HEK293 (cell line): Measurements from ENCODE around the gene SEC62.
A peak's percentile ranks its signal among the peaks of the same experiment; 100 is the strongest.

Experiments used
- BCL6B ChIP-seq: fragments of 450-650 bp; formaldehyde crosslinking; IDR thresholded peaks from 2 replicates; pipeline ENCODE4 v1.5.1; 2017; ENCODE audit warnings: missing biosample characterization, missing genetic modification characterization
- HOXD13 ChIP-seq: sonication (generic); formaldehyde crosslinking; IDR thresholded peaks from 2 replicates; pipeline ENCODE4 v1.8.0; 2022; ENCODE audit warnings: missing genetic modification reagents, borderline replicate concordance
- KLF9 ChIP-seq: fragments of 450-650 bp; formaldehyde crosslinking; IDR thresholded peaks from 2 replicates; pipeline ENCODE4 v1.5.1; 2016; ENCODE audit warnings: missing biosample characterization, missing genetic modification characterization, low read depth
- MYNN ChIP-seq: fragments of 450-650 bp; formaldehyde crosslinking; IDR thresholded peaks from 2 replicates; pipeline ENCODE4 v1.5.1; 2016; ENCODE audit warnings: missing biosample characterization, missing genetic modification characterization, borderline replicate concordance
- MZF1 ChIP-seq: fragments of 450-650 bp; formaldehyde crosslinking; IDR thresholded peaks from 2 replicates; pipeline ENCODE4 v1.5.1; 2017; ENCODE audit warnings: missing biosample characterization, missing genetic modification characterization, borderline replicate concordance
- PBX3 ChIP-seq: sonication (generic); formaldehyde crosslinking; IDR thresholded peaks from 2 replicates; pipeline ENCODE4 v1.8.1; 2022; ENCODE audit warnings: mild to moderate bottlenecking, moderate library complexity, missing genetic modification reagents
- ZBTB21 ChIP-seq: fragments of 450-650 bp; formaldehyde crosslinking; IDR thresholded peaks from 2 replicates; pipeline ENCODE4 v1.5.1; 2017; ENCODE audit warnings: missing biosample characterization, missing genetic modification characterization
- ZBTB8A ChIP-seq: fragments of 450-650 bp; formaldehyde crosslinking; IDR thresholded peaks from 2 replicates; pipeline ENCODE4 v1.5.1; 2016; ENCODE audit warnings: missing biosample characterization, missing genetic modification characterization
- ZIC2 ChIP-seq: fragments of 450-650 bp; formaldehyde crosslinking; IDR thresholded peaks from 2 replicates; pipeline ENCODE4 v1.5.1; 2016; ENCODE audit warnings: missing biosample characterization, missing genetic modification characterization
- ZNF202 ChIP-seq: fragments of 450-650 bp; formaldehyde crosslinking; IDR thresholded peaks from 2 replicates; pipeline ENCODE4 v1.5.1; 2016; ENCODE audit warnings: missing biosample characterization, missing genetic modification characterization, borderline replicate concordance
- ZNF214 ChIP-seq: fragments of 450-650 bp; formaldehyde crosslinking; IDR thresholded peaks from 2 replicates; pipeline ENCODE4 v1.5.1; 2017; ENCODE audit warnings: missing biosample characterization, mild to moderate bottlenecking, missing genetic modification characterization, borderline replicate concordance
- ZNF221 ChIP-seq: fragments of 450-650 bp; formaldehyde crosslinking; IDR thresholded peaks from 2 replicates; pipeline ENCODE4 v1.5.1; 2017; ENCODE audit warnings: missing biosample characterization, missing genetic modification characterization, borderline replicate concordance
- ZNF292 ChIP-seq: fragments of 450-650 bp; formaldehyde crosslinking; IDR thresholded peaks from 2 replicates; pipeline ENCODE4 v1.5.1; 2016; ENCODE audit warnings: low read depth, missing biosample characterization, missing genetic modification characterization, borderline replicate concordance
- ZNF311 ChIP-seq: fragments of 450-650 bp; formaldehyde crosslinking; IDR thresholded peaks from 2 replicates; pipeline ENCODE4 v1.5.1; 2017; ENCODE audit warnings: missing biosample characterization, missing genetic modification characterization, borderline replicate concordance
- ZNF449 ChIP-seq: fragments of 450-650 bp; formaldehyde crosslinking; IDR thresholded peaks from 2 replicates; pipeline ENCODE4 v1.5.1; 2017; ENCODE audit warnings: missing biosample characterization, mild to moderate bottlenecking, missing genetic modification characterization, moderate library complexity
- ZNF510 ChIP-seq: fragments of 450-650 bp; formaldehyde crosslinking; IDR thresholded peaks from 2 replicates; pipeline ENCODE4 v1.5.1; 2018; ENCODE audit warnings: mild to moderate bottlenecking, missing genetic modification characterization, missing biosample characterization; ENCODE audit not compliant: insufficient replicate concordance
- ZNF530 ChIP-seq: fragments of 450-650 bp; formaldehyde crosslinking; IDR thresholded peaks from 2 replicates; pipeline ENCODE4 v1.5.1; 2016; ENCODE audit warnings: low read depth, missing biosample characterization, missing genetic modification characterization
- ZNF558 ChIP-seq: fragments of 450-650 bp; formaldehyde crosslinking; IDR thresholded peaks from 2 replicates; pipeline ENCODE4 v1.5.1; 2016; ENCODE audit warnings: missing biosample characterization, missing genetic modification characterization
- ZNF561 ChIP-seq: fragments of 450-650 bp; IDR thresholded peaks from 2 replicates; pipeline ENCODE4 v1.5.1; 2018; ENCODE audit warnings: missing biosample characterization, missing genetic modification characterization, borderline replicate concordance
- ZNF580 ChIP-seq: fragments of 450-650 bp; formaldehyde crosslinking; IDR thresholded peaks from 2 replicates; pipeline ENCODE4 v1.5.1; 2016; ENCODE audit warnings: missing biosample characterization, missing genetic modification characterization
- ZNF639 ChIP-seq: fragments of 450-650 bp; formaldehyde crosslinking; IDR thresholded peaks from 2 replicates; pipeline ENCODE4 v1.5.1; 2016; ENCODE audit warnings: missing biosample characterization, missing genetic modification characterization
- ZNF664 ChIP-seq: fragments of 450-650 bp; formaldehyde crosslinking; IDR thresholded peaks from 2 replicates; pipeline ENCODE4 v1.5.1; 2016; ENCODE audit warnings: missing biosample characterization, missing genetic modification characterization
- ZNF76 ChIP-seq: fragments of 450-650 bp; formaldehyde crosslinking; IDR thresholded peaks from 2 replicates; pipeline ENCODE4; 2016; ENCODE audit warnings: low read depth, missing biosample characterization, missing genetic modification characterization, borderline replicate concordance
- ZSCAN16 ChIP-seq: fragments of 450-650 bp; formaldehyde crosslinking; IDR thresholded peaks from 2 replicates; pipeline ENCODE4 v1.5.1; 2016; ENCODE audit warnings: missing biosample characterization, missing genetic modification characterization
- TF ChIP-seq, protein P1 (sequence below): fragments of 450-650 bp; formaldehyde crosslinking; IDR thresholded peaks from 2 replicates; pipeline ENCODE4 v1.5.1; 2016; ENCODE audit warnings: missing biosample characterization, missing genetic modification characterization
- TF ChIP-seq, protein P2 (sequence below): fragments of 450-650 bp; formaldehyde crosslinking; IDR thresholded peaks from 2 replicates; pipeline ENCODE4 v1.5.1; 2016; ENCODE audit warnings: missing biosample characterization, missing genetic modification characterization

The SEC62 gene

DNA sequence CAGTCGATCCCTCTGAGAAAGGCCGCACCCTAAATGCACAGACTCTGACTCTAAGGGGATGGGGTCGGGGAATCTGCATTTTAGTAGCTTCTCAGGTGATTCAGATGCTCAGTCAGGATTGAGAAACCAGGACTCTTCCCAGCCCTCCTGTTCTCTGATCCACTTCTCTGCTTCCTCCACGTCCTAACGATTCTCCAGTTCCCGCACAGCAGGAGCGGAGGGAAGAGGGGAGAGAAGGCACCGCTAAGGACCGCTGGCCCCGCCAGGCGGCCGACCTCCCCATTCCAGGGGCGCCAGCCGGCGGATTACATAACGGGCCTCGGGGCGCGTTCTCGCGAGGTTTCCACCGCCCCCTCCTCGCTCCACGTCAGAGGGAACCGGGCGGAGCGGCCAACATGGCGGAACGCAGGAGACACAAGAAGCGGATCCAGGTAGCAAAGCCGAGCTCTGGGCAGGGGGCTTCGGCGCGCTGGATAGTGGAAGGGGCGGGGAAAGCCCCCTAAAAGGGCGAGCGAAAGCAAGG, at the start of gene SEC62 (continued):
- TF ChIP-seq ZNF202 (tag by site-specific recombination), result peak; percentile 100
- TF ChIP-seq MYNN (tag by site-specific recombination), result no peak
- TF ChIP-seq ZNF558 (tag by site-specific recombination), result 0 out of 2 replicates have a peak, but pooled peaks have one; percentile 11
- no peak for TF ChIP-seq ZNF639 (tag by site-specific recombination)
- no peak for TF ChIP-seq ZNF221 (tag by site-specific recombination)
- no peak for TF ChIP-seq ZNF311
- 0 out of 2 replicates have a peak, but pooled peaks have one; percentile 31 for TF ChIP-seq ZNF449 (tag by site-specific recombination)
- TF ChIP-seq BCL6B, result no peak
- peak; percentile 86 for TF ChIP-seq ZBTB8A (tag by site-specific recombination)
- peak; percentile 31; the same call in 1 of the 2 replicates for TF ChIP-seq ZNF76
- TF ChIP-seq, protein P1, sequence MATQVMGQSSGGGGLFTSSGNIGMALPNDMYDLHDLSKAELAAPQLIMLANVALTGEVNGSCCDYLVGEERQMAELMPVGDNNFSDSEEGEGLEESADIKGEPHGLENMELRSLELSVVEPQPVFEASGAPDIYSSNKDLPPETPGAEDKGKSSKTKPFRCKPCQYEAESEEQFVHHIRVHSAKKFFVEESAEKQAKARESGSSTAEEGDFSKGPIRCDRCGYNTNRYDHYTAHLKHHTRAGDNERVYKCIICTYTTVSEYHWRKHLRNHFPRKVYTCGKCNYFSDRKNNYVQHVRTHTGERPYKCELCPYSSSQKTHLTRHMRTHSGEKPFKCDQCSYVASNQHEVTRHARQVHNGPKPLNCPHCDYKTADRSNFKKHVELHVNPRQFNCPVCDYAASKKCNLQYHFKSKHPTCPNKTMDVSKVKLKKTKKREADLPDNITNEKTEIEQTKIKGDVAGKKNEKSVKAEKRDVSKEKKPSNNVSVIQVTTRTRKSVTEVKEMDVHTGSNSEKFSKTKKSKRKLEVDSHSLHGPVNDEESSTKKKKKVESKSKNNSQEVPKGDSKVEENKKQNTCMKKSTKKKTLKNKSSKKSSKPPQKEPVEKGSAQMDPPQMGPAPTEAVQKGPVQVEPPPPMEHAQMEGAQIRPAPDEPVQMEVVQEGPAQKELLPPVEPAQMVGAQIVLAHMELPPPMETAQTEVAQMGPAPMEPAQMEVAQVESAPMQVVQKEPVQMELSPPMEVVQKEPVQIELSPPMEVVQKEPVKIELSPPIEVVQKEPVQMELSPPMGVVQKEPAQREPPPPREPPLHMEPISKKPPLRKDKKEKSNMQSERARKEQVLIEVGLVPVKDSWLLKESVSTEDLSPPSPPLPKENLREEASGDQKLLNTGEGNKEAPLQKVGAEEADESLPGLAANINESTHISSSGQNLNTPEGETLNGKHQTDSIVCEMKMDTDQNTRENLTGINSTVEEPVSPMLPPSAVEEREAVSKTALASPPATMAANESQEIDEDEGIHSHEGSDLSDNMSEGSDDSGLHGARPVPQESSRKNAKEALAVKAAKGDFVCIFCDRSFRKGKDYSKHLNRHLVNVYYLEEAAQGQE (tag by site-specific recombination), result 0 out of 2 replicates have a peak, but pooled peaks have one; percentile 17
- no peak for TF ChIP-seq ZNF580
- no peak for TF ChIP-seq ZNF530 (tag by site-specific recombination)
- peak; percentile 74; the same call in 1 of the 2 replicates for TF ChIP-seq KLF9 (tag by site-specific recombination)
- no peak for TF ChIP-seq ZNF292 (tag by site-specific recombination)
- TF ChIP-seq ZIC2 (tag by site-specific recombination), result peak; percentile 77
- no peak for TF ChIP-seq ZNF214
- no peak for TF ChIP-seq PBX3
- TF ChIP-seq HOXD13 (CRISPR knock-in tag), result no peak
- TF ChIP-seq, protein P2, sequence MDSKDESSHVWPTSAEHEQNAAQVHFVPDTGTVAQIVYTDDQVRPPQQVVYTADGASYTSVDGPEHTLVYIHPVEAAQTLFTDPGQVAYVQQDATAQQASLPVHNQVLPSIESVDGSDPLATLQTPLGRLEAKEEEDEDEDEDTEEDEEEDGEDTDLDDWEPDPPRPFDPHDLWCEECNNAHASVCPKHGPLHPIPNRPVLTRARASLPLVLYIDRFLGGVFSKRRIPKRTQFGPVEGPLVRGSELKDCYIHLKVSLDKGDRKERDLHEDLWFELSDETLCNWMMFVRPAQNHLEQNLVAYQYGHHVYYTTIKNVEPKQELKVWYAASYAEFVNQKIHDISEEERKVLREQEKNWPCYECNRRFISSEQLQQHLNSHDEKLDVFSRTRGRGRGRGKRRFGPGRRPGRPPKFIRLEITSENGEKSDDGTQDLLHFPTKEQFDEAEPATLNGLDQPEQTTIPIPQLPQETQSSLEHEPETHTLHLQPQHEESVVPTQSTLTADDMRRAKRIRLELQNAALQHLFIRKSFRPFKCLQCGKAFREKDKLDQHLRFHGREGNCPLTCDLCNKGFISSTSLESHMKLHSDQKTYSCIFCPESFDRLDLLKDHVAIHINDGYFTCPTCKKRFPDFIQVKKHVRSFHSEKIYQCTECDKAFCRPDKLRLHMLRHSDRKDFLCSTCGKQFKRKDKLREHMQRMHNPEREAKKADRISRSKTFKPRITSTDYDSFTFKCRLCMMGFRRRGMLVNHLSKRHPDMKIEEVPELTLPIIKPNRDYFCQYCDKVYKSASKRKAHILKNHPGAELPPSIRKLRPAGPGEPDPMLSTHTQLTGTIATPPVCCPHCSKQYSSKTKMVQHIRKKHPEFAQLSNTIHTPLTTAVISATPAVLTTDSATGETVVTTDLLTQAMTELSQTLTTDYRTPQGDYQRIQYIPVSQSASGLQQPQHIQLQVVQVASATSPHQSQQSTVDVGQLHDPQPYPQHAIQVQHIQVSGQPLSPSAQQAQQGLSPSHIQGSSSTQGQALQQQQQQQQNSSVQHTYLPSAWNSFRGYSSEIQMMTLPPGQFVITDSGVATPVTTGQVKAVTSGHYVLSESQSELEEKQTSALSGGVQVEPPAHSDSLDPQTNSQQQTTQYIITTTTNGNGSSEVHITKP (tag by site-specific recombination), result no peak
- peak; percentile 62; the same call in 1 of the 2 replicates for TF ChIP-seq ZBTB21 (tag by site-specific recombination)
- TF ChIP-seq ZSCAN16 (tag by site-specific recombination), result no peak
- no peak; the same call in 1 of the 2 replicates for TF ChIP-seq MZF1 (tag by site-specific recombination)
- TF ChIP-seq ZNF561 (tag by site-specific recombination), result 0 out of 2 replicates have a peak, but pooled peaks have one; percentile 62
- TF ChIP-seq ZNF510 (tag by site-specific recombination), result no peak
- TF ChIP-seq ZNF664, result no peak
